AG08396 (cell line): ENCODE measurements around the gene SOHLH1.

ENCODE experiments used
- DNase-seq: peaks from one replicate; pipeline ENCODE4 v3.0.0; 2012; ENCODE audit warnings: low spot score, mixed read lengths

SOHLH1 gene

GRCh38 chr9:135699440-135699839 is at the start of gene SOHLH1:
TSS of gene SOHLH1 (minus strand) at chr9:135699481. CDS start at chr9:135699467, 14 bp downstream.
- DNase-seq = no peak

GRCh38 chr9:135748676-135749075 is 49.4 kb upstream of the SOHLH1 start:
- no peak for DNase-seq

GRCh38 chr9:135747311-135747710 is 48.0 kb upstream of the SOHLH1 start:
- DNase-seq = no peak

- DNase-seq = no peak
Measured at GRCh38 chr9:135746565-135746964, 47.3 kb upstream of the SOHLH1 start.

- DNase-seq = no peak
Measured at GRCh38 chr9:135745686-135746324, 46.5 kb upstream of the SOHLH1 start.

- DNase-seq = no peak
Measured at GRCh38 chr9:135745189-135745588, 45.9 kb upstream of the SOHLH1 start.

GRCh38 chr9:135744333-135745070 is 45.2 kb upstream of the SOHLH1 start:
- DNase-seq = no peak

GRCh38 chr9:135743546-135744332 is 44.5 kb upstream of the SOHLH1 start:
- DNase-seq = no peak

- DNase-seq = no peak
Measured at GRCh38 chr9:135743021-135743420, 43.7 kb upstream of the SOHLH1 start.

- DNase-seq = no peak
Measured at GRCh38 chr9:135741276-135742219, 42.3 kb upstream of the SOHLH1 start.

GRCh38 chr9:135739271-135740220 is 40.3 kb upstream of the SOHLH1 start:
- DNase-seq = no peak

- DNase-seq = no peak
Measured at GRCh38 chr9:135737840-135738521, 38.7 kb upstream of the SOHLH1 start.

GRCh38 chr9:135736979-135737839 is 37.9 kb upstream of the SOHLH1 start:
- DNase-seq = no peak

- no peak for DNase-seq
Measured at GRCh38 chr9:135736272-135736978, 37.1 kb upstream of the SOHLH1 start.

- DNase-seq = no peak
Measured at GRCh38 chr9:135734616-135735144, 35.4 kb upstream of the SOHLH1 start.

GRCh38 chr9:135732569-135733257 is 33.4 kb upstream of the SOHLH1 start:
- no peak for DNase-seq

GRCh38 chr9:135731454-135731853 is 32.2 kb upstream of the SOHLH1 start:
- DNase-seq = no peak
